ENCODE measurements around the gene FUOM. TPM values are rescaled to one million over a fixed set of nuclear protein-coding genes. Genes with fewer than 3 reads are reported as not detected.

The FUOM gene
- polyA plus RNA-seq, 1 of the 3 experiments (the other 2 are of a cell fraction), result 32.5 TPM

DNA sequence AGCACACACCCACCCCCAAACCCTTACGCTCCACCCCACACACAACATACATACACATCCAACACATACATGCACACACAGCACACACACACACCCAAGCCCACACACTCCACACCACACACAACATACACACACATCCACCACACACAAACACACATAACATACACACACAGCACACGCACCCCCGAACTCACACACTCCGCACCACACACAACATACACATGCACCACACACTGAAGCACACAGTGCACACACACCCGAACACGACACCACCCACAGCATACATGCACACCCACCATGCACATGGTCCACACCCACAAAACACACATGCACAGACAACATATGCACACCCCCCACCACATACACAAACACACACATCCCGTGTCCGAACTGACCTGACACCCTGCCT is 8.7 kb downstream of the FUOM start (continued):
- TF ChIP-seq ZBTB33 (IDR thresholded peaks at IDR 0.05; ENCODE audit: borderline replicate concordance, low read depth) (no peak), CHD2 (IDR thresholded peaks at IDR 0.05; ENCODE audit: low read length, partially characterized antibody) (no peak)

GRCh38 chr10:133347710-133348517 is 9.9 kb downstream of the FUOM start:
- no peak overlapping the region for H2AFZ ChIP-seq (ENCODE audit: low read depth)
- DNase-seq, result peak; percentile 61
- no peaks in the 10 kb centered on the region for H3K9me2 ChIP-seq
- peaks cover 0 to 11% of the 10 kb centered on the region in 2 experiments; a peak in 1 of 4 replicates for H3K4me1 ChIP-seq (ENCODE audit: control insufficient read depth in 1 of 2, insufficient read depth in 2 of 2, low read depth in 1 of 2, low read length in 1 of 2)
- ChIA-PET POLR2A (interaction anchor here (0.6 to 1.4 kb wide), 4 partner anchors 10 to 31 kb away, joined by 3 to 4 read pairs (median 3); partner anchors contain the start of gene FUOM), CTCF (interaction anchor here (0.6 to 2.1 kb wide), 4 partner anchors 8 to 261 kb away, joined by 3 to 20 read pairs (median 4); no protein-coding TSS in a partner anchor)
- H3K4me2 ChIP-seq, result no peak overlapping the region
- H3K27me3 ChIP-seq (ENCODE audit: insufficient read depth), result peaks cover 26% of the 10 kb centered on the region; the same call in 1 of the 2 replicates
- no peaks in the 10 kb centered on the region for H3K36me3 ChIP-seq (replicated peaks in 1 of 2; ENCODE audit: control insufficient read depth in 1 of 2, insufficient read depth in 2 of 2, low read length in 1 of 2)
- WGBS (ENCODE audit: low lambda C conversion rate), result 16% methylated on average over 7 of the region's 16 CpGs
- H3K9me3 ChIP-seq, result no peaks in the 10 kb centered on the region
- no peak overlapping the region for H3K27ac ChIP-seq (ENCODE audit: low read depth in 2 of 2, low read length in 1 of 2)
- no peaks in the 10 kb centered on the region for H3K79me2 ChIP-seq (ENCODE audit: insufficient read depth)
- H3K4me3 ChIP-seq (ENCODE audit: low read depth in 2 of 2, low read length in 1 of 2), result no peak overlapping the region
- H3K9ac ChIP-seq, result no peak overlapping the region
- H4K20me1 ChIP-seq (ENCODE audit: insufficient read depth), result no peaks in the 10 kb centered on the region
- TF ChIP-seq REST (IDR thresholded peaks at IDR 0.05; ENCODE audit: low read depth, low read length), result no peak
- TF ChIP-seq, protein P1, sequence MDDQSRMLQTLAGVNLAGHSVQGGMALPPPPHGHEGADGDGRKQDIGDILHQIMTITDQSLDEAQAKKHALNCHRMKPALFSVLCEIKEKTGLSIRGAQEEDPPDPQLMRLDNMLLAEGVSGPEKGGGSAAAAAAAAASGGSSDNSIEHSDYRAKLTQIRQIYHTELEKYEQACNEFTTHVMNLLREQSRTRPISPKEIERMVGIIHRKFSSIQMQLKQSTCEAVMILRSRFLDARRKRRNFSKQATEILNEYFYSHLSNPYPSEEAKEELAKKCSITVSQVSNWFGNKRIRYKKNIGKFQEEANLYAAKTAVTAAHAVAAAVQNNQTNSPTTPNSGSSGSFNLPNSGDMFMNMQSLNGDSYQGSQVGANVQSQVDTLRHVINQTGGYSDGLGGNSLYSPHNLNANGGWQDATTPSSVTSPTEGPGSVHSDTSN (IDR thresholded peaks at IDR 0.05), result no peak
- no peak for TF ChIP-seq GABPA (IDR thresholded peaks at IDR 0.05; ENCODE audit: low read depth)
- no peak for TF ChIP-seq TEAD4 (IDR thresholded peaks at IDR 0.05; ENCODE audit: borderline replicate concordance, insufficient read depth)
- no peak for TF ChIP-seq CTCF (IDR thresholded peaks at IDR 0.05)
- no peak for TF ChIP-seq TAF1 (IDR thresholded peaks at IDR 0.05; ENCODE audit: borderline replicate concordance, low read depth, low read length)
- no peak for TF ChIP-seq NFIC (IDR thresholded peaks at IDR 0.05; ENCODE audit: borderline replicate concordance)
- H3F3A ChIP-seq (replicated peaks; ENCODE audit: insufficient read depth), result no peaks in the 10 kb centered on the region

Measured in SK-N-SH (cell line).